ENCODE data around the gene P4HTM.

The P4HTM gene

DNA sequence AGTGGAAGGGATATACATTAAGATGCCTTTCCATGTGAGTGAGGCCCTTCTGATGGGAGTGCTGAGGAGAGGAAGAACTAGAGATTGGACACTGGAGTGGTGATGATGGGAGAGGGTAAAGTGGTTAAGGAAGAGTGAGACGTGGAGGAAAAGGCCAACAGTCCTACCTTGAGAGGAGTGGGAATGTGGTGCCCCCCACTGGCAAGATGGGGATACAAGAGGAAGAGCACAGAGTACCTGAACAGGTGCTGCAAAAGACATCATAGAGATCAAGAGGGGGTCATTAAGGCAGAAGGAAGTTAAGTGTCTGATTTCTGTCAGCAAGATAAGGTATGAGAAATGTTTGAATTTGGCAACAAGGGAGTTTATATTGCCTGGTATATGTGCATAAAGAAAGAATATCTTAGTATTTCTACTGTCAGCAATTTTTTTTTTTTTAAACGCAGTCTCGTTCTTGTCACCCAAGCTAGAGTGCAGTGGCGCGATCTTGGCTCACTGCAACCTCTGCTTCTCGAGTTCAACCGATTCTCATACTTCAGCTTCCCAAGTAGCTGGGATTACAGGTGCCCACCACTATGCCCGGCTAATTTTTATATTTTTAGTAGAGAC lies 37.4 kb upstream of the P4HTM start (continued):
- TF ChIP-seq ZNF521 (tag by site-specific recombination; IDR thresholded peaks at IDR 0.05) (no peak), ZNF654 (tag by site-specific recombination; IDR thresholded peaks at IDR 0.05; ENCODE audit: low read depth) (peak; percentile 65), ZNF19 (tag by site-specific recombination; IDR thresholded peaks at IDR 0.05; ENCODE audit: low read depth) (no peak), ZFP41 (tag by site-specific recombination; IDR thresholded peaks at IDR 0.05; ENCODE audit: borderline replicate concordance) (no peak), ZBTB1 (tag by site-specific recombination; IDR thresholded peaks at IDR 0.05) (no peak), SCRT2 (tag by site-specific recombination; IDR thresholded peaks at IDR 0.05) (no peak), ZNF624 (tag by site-specific recombination; IDR thresholded peaks at IDR 0.05) (no peak), ZNF830 (tag by site-specific recombination; IDR thresholded peaks at IDR 0.05; ENCODE audit: low read depth) (no peak)
- TF ChIP-seq, protein P1, sequence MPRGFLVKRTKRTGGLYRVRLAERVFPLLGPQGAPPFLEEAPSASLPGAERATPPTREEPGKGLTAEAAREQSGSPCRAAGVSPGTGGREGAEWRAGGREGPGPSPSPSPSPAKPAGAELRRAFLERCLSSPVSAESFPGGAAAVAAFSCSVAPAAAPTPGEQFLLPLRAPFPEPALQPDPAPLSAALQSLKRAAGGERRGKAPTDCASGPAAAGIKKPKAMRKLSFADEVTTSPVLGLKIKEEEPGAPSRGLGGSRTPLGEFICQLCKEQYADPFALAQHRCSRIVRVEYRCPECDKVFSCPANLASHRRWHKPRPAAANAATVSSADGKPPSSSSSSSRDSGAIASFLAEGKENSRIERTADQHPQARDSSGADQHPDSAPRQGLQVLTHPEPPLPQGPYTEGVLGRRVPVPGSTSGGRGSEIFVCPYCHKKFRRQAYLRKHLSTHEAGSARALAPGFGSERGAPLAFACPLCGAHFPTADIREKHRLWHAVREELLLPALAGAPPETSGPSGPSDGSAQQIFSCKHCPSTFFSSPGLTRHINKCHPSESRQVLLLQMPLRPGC (tag by site-specific recombination; IDR thresholded peaks at IDR 0.05): no peak

DNA sequence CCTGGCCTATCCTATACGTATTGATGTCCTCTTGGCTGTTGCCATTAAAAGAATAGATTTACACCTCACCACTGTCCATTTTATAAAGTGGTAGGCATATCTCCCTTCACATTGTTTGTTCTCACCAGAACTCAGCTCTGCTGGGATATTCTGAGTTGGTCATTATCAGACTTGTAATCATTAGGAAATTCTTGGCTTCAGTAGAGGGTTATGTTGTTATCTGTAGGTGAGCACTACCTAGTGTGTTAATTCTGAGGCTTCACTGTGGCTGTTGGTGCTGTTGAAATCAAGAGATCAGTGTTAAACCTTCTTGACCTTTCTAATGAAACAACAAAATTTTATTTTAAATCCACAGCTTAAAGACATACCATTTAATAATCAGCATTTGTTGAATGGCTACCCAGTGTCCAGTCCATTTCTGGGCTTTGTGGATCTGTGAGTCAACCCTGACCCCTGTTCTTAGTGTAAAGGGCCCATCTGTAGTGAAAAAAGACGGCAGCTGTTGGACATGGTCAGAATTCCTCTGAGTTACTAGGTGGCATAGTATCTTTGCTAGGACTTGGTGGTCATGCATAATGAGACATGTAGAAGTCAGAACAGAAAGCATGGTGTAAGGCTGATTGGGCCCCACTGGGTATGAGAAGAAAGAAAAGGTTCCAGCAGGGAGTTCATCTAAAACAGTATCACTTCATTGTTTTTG lies 32.9 kb upstream of the P4HTM start:
- Histone ChIP-seq H3K4me3 (ENCODE audit: low read depth, low read length) (no peak overlapping the region), H3K4me1 (ENCODE audit: control insufficient read depth, insufficient read depth, low read length) (no peaks in the 10 kb centered on the region), H3K27ac (ENCODE audit: extremely low read depth, low read depth, low read length) (no peak overlapping the region), H3K36me3 (ENCODE audit: control insufficient read depth in 2 of 2, insufficient read depth in 1 of 2, low read length in 2 of 2) (peaks cover 3 to 41% of the 10 kb centered on the region in 2 experiments; a peak in 2 of 3 replicates), H3K9me3 (ENCODE audit: control insufficient read depth, insufficient read depth, low read depth, low read length) (no peaks in the 10 kb centered on the region)
- CTCF ChIA-PET: interaction anchor here (0.6 kb wide), 1 partner anchor 321 kb away, joined by 3 read pairs; no protein-coding TSS in a partner anchor
- POLR2A ChIA-PET: interaction anchor here (0.6 kb wide), 1 partner anchor 281 kb away, joined by 8 read pairs; no protein-coding TSS in a partner anchor
- TF ChIP-seq ZFP41 (tag by site-specific recombination; IDR thresholded peaks at IDR 0.05; ENCODE audit: borderline replicate concordance): no peak
- TF ChIP-seq ZNF558 (tag by site-specific recombination; IDR thresholded peaks at IDR 0.05): no peak
- TF ChIP-seq ZNF266 (tag by site-specific recombination; IDR thresholded peaks at IDR 0.05; ENCODE audit: low read depth): no peak
- no peak for TF ChIP-seq ZNF138 (tag by site-specific recombination; IDR thresholded peaks at IDR 0.05; ENCODE audit: borderline replicate concordance)
- TF ChIP-seq KLF16 (tag by site-specific recombination; IDR thresholded peaks at IDR 0.05): no peak
- TF ChIP-seq TRIM28 (IDR thresholded peaks at IDR 0.05; ENCODE audit: borderline replicate concordance, low read length): no peak
- TF ChIP-seq HOXA7 (CRISPR knock-in tag; IDR thresholded peaks at IDR 0.05; ENCODE audit: borderline replicate concordance): no peak

DNA sequence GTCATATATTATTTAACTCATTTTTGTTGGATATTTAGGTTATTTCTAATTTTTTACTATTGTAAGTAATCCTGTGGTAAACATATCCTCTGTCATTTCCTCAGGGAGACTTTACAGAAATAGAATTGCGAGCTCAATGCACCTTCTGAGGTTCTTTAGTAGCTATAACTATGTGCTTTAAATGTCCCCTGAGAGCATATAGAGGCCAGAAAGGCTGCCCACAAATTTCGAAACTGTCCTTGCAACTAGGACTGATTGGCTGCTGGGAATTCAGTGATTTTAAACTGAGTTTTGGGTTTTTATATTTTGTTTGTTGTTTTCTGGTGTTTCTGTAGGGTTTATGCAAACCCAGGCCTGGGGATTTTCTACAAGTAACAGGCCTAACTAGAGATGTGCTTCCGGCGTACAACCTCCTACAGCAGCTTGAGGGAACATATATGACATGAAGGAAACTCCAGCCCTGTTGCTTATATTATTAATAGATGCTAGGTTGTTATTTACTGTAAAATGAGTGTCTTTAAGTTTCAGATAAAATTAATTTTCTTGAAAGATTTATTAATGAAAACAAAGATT lies 29.1 kb upstream of the P4HTM start:
- H3K4me3 ChIP-seq (ENCODE audit: low read depth, low read length): no peak overlapping the region
- peaks cover 7 to 53% of the 10 kb centered on the region in 2 experiments for H3K36me3 ChIP-seq (ENCODE audit: control insufficient read depth in 2 of 2, insufficient read depth in 1 of 2, low read length in 2 of 2)
- no peaks in the 10 kb centered on the region for H3K4me1 ChIP-seq (ENCODE audit: control insufficient read depth, insufficient read depth, low read length)
- ChIA-PET CTCF (interaction anchor here (0.6 to 1.4 kb wide), 3 partner anchors 27 to 1136 kb away, joined by 3 read pairs; no protein-coding TSS in a partner anchor), POLR2A (no interaction called here)
- no peaks in the 10 kb centered on the region for H3K9me3 ChIP-seq (ENCODE audit: control insufficient read depth, insufficient read depth, low read depth, low read length)
- TF ChIP-seq KLF1 (tag by site-specific recombination; IDR thresholded peaks at IDR 0.05) (no peak), ZNF184 (tag by site-specific recombination; IDR thresholded peaks at IDR 0.05) (no peak)
- TF ChIP-seq, protein P2, sequence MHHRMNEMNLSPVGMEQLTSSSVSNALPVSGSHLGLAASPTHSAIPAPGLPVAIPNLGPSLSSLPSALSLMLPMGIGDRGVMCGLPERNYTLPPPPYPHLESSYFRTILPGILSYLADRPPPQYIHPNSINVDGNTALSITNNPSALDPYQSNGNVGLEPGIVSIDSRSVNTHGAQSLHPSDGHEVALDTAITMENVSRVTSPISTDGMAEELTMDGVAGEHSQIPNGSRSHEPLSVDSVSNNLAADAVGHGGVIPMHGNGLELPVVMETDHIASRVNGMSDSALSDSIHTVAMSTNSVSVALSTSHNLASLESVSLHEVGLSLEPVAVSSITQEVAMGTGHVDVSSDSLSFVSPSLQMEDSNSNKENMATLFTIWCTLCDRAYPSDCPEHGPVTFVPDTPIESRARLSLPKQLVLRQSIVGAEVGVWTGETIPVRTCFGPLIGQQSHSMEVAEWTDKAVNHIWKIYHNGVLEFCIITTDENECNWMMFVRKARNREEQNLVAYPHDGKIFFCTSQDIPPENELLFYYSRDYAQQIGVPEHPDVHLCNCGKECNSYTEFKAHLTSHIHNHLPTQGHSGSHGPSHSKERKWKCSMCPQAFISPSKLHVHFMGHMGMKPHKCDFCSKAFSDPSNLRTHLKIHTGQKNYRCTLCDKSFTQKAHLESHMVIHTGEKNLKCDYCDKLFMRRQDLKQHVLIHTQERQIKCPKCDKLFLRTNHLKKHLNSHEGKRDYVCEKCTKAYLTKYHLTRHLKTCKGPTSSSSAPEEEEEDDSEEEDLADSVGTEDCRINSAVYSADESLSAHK (tag by site-specific recombination; IDR thresholded peaks at IDR 0.05): peak; percentile 55; the same call in 1 of the 2 replicates
- TF ChIP-seq, protein P3, sequence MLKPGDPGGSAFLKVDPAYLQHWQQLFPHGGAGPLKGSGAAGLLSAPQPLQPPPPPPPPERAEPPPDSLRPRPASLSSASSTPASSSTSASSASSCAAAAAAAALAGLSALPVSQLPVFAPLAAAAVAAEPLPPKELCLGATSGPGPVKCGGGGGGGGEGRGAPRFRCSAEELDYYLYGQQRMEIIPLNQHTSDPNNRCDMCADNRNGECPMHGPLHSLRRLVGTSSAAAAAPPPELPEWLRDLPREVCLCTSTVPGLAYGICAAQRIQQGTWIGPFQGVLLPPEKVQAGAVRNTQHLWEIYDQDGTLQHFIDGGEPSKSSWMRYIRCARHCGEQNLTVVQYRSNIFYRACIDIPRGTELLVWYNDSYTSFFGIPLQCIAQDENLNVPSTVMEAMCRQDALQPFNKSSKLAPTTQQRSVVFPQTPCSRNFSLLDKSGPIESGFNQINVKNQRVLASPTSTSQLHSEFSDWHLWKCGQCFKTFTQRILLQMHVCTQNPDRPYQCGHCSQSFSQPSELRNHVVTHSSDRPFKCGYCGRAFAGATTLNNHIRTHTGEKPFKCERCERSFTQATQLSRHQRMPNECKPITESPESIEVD (tag by site-specific recombination; IDR thresholded peaks at IDR 0.05): peak; percentile 32; the same call in 1 of the 2 replicates
- H3K27ac ChIP-seq (ENCODE audit: extremely low read depth, low read depth, low read length): no peak overlapping the region

All from HEK293 (cell line).